Liver (tissue), 9 donors: Measurements from ENCODE around the gene ZNF814. TPM values are rescaled to one million over a fixed set of nuclear protein-coding genes. Genes with fewer than 3 reads are reported as not detected.

ENCODE experiments used
- DNase-seq: peaks from one replicate; pipeline ENCODE4 v3.0.0-alpha.2; 2017; ENCODE audit warnings: low spot score
- H3K27ac ChIP-seq, 2 donors: one replicate each; pipeline ENCODE4 v1.7.0; 2013; ENCODE audit warnings: inconsistent platforms in 2 of 2, low read length in 2 of 2, control low read depth in 1 of 2, low read depth in 1 of 2, mild to moderate bottlenecking in 1 of 2
- H3K27me3 ChIP-seq, 4 donors: one replicate each; pipeline versions ENCODE4 v1.6.1 to v1.7.0; 2013; ENCODE audit warnings: low read length in 3 of 4, inconsistent platforms in 1 of 4, mild to moderate bottlenecking in 1 of 4, moderate library complexity in 1 of 4; ENCODE audit not compliant: control insufficient read depth in 4 of 4, insufficient read depth in 4 of 4
- H3K36me3 ChIP-seq, 4 donors: one replicate each; pipeline versions ENCODE4 v1.6.1 to v1.7.0; 2013; ENCODE audit warnings: low read length in 3 of 4, mild to moderate bottlenecking in 3 of 4, low read depth in 1 of 4, moderate library complexity in 1 of 4; ENCODE audit not compliant: control insufficient read depth in 4 of 4, insufficient read depth in 3 of 4
- H3K4me1 ChIP-seq, 4 donors: one replicate each; pipeline versions ENCODE4 v1.6.1 to v1.7.0; 2013; ENCODE audit warnings: low read length in 3 of 4, mild to moderate bottlenecking in 3 of 4, moderate library complexity in 1 of 4; ENCODE audit not compliant: control insufficient read depth in 4 of 4, insufficient read depth in 4 of 4
- H3K4me3 ChIP-seq, 3 donors: one replicate each; pipeline versions ENCODE4 v1.6.1 to v1.7.0; 2013; ENCODE audit warnings: low read length in 3 of 3, control low read depth in 1 of 3, low read depth in 1 of 3, mild to moderate bottlenecking in 1 of 3
- H3K9ac ChIP-seq, 2 donors: one replicate each; pipeline ENCODE4 v1.7.0; 2013; ENCODE audit warnings: low read length in 2 of 2, mild to moderate bottlenecking in 2 of 2, moderate library complexity in 2 of 2, control low read depth in 1 of 2, low read depth in 1 of 2
- H3K9me3 ChIP-seq, 4 donors: one replicate each; pipeline versions ENCODE4 v1.6.1 to v1.7.0; 2013; ENCODE audit warnings: low read length in 3 of 4; ENCODE audit not compliant: control insufficient read depth in 4 of 4
- EGR1 ChIP-seq, 2 donors: IDR thresholded peaks; 2 replicates each; pipeline ENCODE4 v1.6.1; 2016 to 2018; ENCODE audit warnings: antibody characterized with exemption in 2 of 2, low read depth in 2 of 2
- FOXA1 ChIP-seq: IDR thresholded peaks from 2 replicates; pipeline ENCODE4 v1.6.1; 2016; ENCODE audit warnings: antibody characterized with exemption
- FOXA2 ChIP-seq: IDR thresholded peaks from 2 replicates; pipeline ENCODE4 v1.6.1; 2016; ENCODE audit warnings: antibody characterized with exemption
- GABPA ChIP-seq, 2 donors: IDR thresholded peaks in 1 of 2; conservative IDR thresholded peaks in 1 of 2; 2 replicates each; pipeline ENCODE4 v1.6.1; 2016; ENCODE audit warnings: antibody characterized with exemption in 2 of 2, mild to moderate bottlenecking in 1 of 2, moderate library complexity in 1 of 2
- HNF4A ChIP-seq, 2 donors: conservative IDR thresholded peaks; 2 replicates each; pipeline ENCODE4 v1.6.1; 2016; ENCODE audit warnings: antibody characterized with exemption in 2 of 2, mild to moderate bottlenecking in 2 of 2
- HNF4G ChIP-seq: IDR thresholded peaks from 2 replicates; pipeline ENCODE4 v1.6.1; 2016; ENCODE audit warnings: antibody characterized with exemption
- JUND ChIP-seq, 2 donors: IDR thresholded peaks; 2 replicates each; pipeline ENCODE4 v1.6.1; 2016; ENCODE audit warnings: antibody characterized with exemption in 2 of 2
- NR2F2 ChIP-seq: IDR thresholded peaks from 2 replicates; pipeline ENCODE4 v1.6.1; 2016; ENCODE audit warnings: antibody characterized with exemption
- RAD21 ChIP-seq, 2 donors: IDR thresholded peaks; 2 replicates each; pipeline ENCODE4 v1.6.1; 2016; ENCODE audit warnings: antibody characterized with exemption in 2 of 2, mild to moderate bottlenecking in 2 of 2
- RXRA ChIP-seq, 2 donors: IDR thresholded peaks; 2 replicates each; pipeline ENCODE4 v1.6.1; 2017 to 2018; ENCODE audit warnings: antibody characterized with exemption in 2 of 2, mild to moderate bottlenecking in 1 of 2
- SP1 ChIP-seq: IDR thresholded peaks from 2 replicates; pipeline ENCODE4 v1.6.1; 2018; ENCODE audit warnings: antibody characterized with exemption, mild to moderate bottlenecking
- TAF1 ChIP-seq: conservative IDR thresholded peaks from 2 replicates; pipeline ENCODE4 v1.6.1; 2016; ENCODE audit warnings: antibody characterized with exemption, mild to moderate bottlenecking
- YY1 ChIP-seq: IDR thresholded peaks from 2 replicates; pipeline ENCODE4 v1.6.1; 2016; ENCODE audit warnings: antibody characterized with exemption, mild to moderate bottlenecking
- WGBS: extraction: QIAGEN DNeasy Blood & Tissue Kit; methylation state at CpG from one replicate; pipeline ENCODE4 v1.1.7; 2013; 5-methylcytosine and 5-hydroxymethylcytosine counted together
- polyA plus RNA-seq, 2 donors: library from polyadenylated mRNA; stranded (reverse) in 1 of 2; unstranded in 1 of 2; fragments of 200-250 nt in 1 of 2; fragments of >200 nt in 1 of 2; fragmentation: Nextera tagmentation in 1 of 2; extraction: Ambion mirVana in 1 of 2; gene quantifications; one replicate each; pipeline versions ENCODE4 v1.2.1 to v1.2.3, GENCODE V29; 2013 to 2015
- total RNA-seq, 2 donors: library from RNA; depleted of rRNA; stranded (reverse); fragments of >200 nt; gene quantifications; one replicate each; pipeline ENCODE4 v1.2.3, GENCODE V29; 2014
- TF ChIP-seq, protein P1 (sequence below): IDR thresholded peaks from 2 replicates; pipeline ENCODE4 v1.6.1; 2016; ENCODE audit warnings: antibody characterized with exemption, mild to moderate bottlenecking
- TF ChIP-seq, protein P2 (sequence below): fragments of 150-350 bp; IDR thresholded peaks from 2 replicates; pipeline ENCODE4 v1.5.1; 2017; ENCODE audit warnings: improper control_type of control experiment, low read depth, low read length; ENCODE audit not compliant: missing input control
- TF ChIP-seq, protein P3 (sequence below): IDR thresholded peaks from 2 replicates; pipeline ENCODE4 v1.6.1; 2016; ENCODE audit warnings: antibody characterized with exemption
- TF ChIP-seq, protein P4 (sequence below): IDR thresholded peaks from 2 replicates; pipeline ENCODE4 v1.6.1; 2016; ENCODE audit warnings: antibody characterized with exemption
- TF ChIP-seq, protein P5 (sequence below): IDR thresholded peaks from 2 replicates; pipeline ENCODE4 v1.6.1; 2016; ENCODE audit warnings: antibody characterized with exemption
- donor health status: healthy.
- donor health status: healthy.
- donor health status: healthy.
- donor health status: healthy.
- donor health status: healthy.

The ZNF814 gene
- total RNA-seq (10 to 100 TPM in 1 of 2 donors, 1 to 10 TPM in 1; 9.1 to 13.8 TPM), polyA plus RNA-seq (1 to 10 TPM; 6.9 to 7.3 TPM)

DNA sequence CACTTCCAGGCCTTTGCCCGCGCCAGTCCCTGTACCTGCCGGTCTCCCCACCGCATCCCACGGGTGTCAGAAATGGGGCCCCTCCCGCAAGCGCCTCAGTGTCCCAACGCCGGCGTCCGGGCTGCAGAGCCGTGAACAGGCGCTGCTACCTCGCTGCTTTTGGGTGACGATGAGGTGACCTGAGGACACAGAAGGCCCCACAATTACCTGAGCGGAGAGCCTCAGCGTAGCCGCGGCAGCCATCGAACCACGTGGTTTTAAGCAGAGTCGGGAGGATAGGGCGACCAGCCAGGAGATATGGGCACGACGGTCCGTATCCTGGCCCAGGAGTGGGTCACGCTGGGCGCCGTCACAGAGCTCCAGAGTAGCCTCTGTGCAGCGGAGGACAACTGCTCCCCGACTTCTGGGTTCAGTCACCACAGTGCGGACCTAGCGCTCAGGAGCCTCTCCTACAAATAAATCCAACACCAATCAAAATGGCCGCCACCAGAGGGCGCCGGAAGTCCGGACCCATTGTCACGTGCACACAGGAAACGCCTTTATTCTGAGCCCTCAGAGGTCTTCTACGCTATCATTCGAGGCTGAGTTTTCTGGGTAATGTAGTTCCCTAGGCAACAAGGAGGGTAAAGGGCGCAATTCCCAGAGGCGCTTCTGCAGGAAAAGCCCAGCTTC, at the start of gene ZNF814:
TSS of gene ZNF814 (minus strand) at position 478 of the 672 bp plus-strand sequence. CDS start at position 243, 235 bp downstream.
- 4% methylated on average over 43 of the region's 43 CpGs for WGBS
- peak; percentile 91 for DNase-seq
- TF ChIP-seq FOXA2, result no peak
- no peak for TF ChIP-seq HNF4G
- no peak for TF ChIP-seq HNF4A (conservative IDR thresholded peaks at IDR 0.05)
- no peak for TF ChIP-seq EGR1 (IDR thresholded peaks at IDR 0.05; ENCODE audit: low read depth in 2 of 2)
- peak; percentile 73 to 93 for TF ChIP-seq GABPA (IDR thresholded peaks at IDR 0.05 in 1 of 2, conservative IDR thresholded peaks at IDR 0.05 in 1 of 2)
- TF ChIP-seq, protein P1, sequence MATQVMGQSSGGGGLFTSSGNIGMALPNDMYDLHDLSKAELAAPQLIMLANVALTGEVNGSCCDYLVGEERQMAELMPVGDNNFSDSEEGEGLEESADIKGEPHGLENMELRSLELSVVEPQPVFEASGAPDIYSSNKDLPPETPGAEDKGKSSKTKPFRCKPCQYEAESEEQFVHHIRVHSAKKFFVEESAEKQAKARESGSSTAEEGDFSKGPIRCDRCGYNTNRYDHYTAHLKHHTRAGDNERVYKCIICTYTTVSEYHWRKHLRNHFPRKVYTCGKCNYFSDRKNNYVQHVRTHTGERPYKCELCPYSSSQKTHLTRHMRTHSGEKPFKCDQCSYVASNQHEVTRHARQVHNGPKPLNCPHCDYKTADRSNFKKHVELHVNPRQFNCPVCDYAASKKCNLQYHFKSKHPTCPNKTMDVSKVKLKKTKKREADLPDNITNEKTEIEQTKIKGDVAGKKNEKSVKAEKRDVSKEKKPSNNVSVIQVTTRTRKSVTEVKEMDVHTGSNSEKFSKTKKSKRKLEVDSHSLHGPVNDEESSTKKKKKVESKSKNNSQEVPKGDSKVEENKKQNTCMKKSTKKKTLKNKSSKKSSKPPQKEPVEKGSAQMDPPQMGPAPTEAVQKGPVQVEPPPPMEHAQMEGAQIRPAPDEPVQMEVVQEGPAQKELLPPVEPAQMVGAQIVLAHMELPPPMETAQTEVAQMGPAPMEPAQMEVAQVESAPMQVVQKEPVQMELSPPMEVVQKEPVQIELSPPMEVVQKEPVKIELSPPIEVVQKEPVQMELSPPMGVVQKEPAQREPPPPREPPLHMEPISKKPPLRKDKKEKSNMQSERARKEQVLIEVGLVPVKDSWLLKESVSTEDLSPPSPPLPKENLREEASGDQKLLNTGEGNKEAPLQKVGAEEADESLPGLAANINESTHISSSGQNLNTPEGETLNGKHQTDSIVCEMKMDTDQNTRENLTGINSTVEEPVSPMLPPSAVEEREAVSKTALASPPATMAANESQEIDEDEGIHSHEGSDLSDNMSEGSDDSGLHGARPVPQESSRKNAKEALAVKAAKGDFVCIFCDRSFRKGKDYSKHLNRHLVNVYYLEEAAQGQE, result no peak
- TF ChIP-seq, protein P2, sequence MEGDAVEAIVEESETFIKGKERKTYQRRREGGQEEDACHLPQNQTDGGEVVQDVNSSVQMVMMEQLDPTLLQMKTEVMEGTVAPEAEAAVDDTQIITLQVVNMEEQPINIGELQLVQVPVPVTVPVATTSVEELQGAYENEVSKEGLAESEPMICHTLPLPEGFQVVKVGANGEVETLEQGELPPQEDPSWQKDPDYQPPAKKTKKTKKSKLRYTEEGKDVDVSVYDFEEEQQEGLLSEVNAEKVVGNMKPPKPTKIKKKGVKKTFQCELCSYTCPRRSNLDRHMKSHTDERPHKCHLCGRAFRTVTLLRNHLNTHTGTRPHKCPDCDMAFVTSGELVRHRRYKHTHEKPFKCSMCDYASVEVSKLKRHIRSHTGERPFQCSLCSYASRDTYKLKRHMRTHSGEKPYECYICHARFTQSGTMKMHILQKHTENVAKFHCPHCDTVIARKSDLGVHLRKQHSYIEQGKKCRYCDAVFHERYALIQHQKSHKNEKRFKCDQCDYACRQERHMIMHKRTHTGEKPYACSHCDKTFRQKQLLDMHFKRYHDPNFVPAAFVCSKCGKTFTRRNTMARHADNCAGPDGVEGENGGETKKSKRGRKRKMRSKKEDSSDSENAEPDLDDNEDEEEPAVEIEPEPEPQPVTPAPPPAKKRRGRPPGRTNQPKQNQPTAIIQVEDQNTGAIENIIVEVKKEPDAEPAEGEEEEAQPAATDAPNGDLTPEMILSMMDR, result peak; percentile 30
- no peak for TF ChIP-seq NR2F2
- TF ChIP-seq, protein P3, sequence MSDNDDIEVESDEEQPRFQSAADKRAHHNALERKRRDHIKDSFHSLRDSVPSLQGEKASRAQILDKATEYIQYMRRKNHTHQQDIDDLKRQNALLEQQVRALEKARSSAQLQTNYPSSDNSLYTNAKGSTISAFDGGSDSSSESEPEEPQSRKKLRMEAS, result peak; percentile 79
- peak; percentile 99 for TF ChIP-seq YY1
- TF ChIP-seq RAD21 (IDR thresholded peaks at IDR 0.05), result peak in 1 of 2 donors; percentile 43
- no peak for TF ChIP-seq FOXA1
- peak; percentile 18 for TF ChIP-seq TAF1
- TF ChIP-seq SP1, result no peak
- TF ChIP-seq, protein P4, sequence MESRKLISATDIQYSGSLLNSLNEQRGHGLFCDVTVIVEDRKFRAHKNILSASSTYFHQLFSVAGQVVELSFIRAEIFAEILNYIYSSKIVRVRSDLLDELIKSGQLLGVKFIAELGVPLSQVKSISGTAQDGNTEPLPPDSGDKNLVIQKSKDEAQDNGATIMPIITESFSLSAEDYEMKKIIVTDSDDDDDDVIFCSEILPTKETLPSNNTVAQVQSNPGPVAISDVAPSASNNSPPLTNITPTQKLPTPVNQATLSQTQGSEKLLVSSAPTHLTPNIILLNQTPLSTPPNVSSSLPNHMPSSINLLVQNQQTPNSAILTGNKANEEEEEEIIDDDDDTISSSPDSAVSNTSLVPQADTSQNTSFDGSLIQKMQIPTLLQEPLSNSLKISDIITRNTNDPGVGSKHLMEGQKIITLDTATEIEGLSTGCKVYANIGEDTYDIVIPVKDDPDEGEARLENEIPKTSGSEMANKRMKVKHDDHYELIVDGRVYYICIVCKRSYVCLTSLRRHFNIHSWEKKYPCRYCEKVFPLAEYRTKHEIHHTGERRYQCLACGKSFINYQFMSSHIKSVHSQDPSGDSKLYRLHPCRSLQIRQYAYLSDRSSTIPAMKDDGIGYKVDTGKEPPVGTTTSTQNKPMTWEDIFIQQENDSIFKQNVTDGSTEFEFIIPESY, result no peak
- no peak for TF ChIP-seq JUND (IDR thresholded peaks at IDR 0.05)
- TF ChIP-seq, protein P5, sequence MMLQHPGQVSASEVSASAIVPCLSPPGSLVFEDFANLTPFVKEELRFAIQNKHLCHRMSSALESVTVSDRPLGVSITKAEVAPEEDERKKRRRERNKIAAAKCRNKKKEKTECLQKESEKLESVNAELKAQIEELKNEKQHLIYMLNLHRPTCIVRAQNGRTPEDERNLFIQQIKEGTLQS, result no peak
- TF ChIP-seq RXRA (IDR thresholded peaks at IDR 0.05), result peak; percentile 5 to 40
- Histone ChIP-seq H3K27me3 (no peaks in the 10 kb centered on the region), H3K27ac (peak within 1 kb of the TSS in 1 of 2 donors; percentile 30), H3K4me1 (peaks cover 0 to 3% (median 1%) of the 10 kb centered on the region in 4 donors), H3K36me3 (peaks cover 0 to 6% (median 1%) of the 10 kb centered on the region in 4 donors), H3K4me3 (peak within 1 kb of the TSS; percentile 78 to 88 (median 80)), H3K9ac (peak within 1 kb of the TSS in 1 of 2 donors; percentile 28), H3K9me3 (peaks cover 0 to 15% (median 7%) of the 10 kb centered on the region in 4 donors)
